Measurements from ENCODE around the gene NCKAP5L.

NCKAP5L gene

GRCh38 chr12:49748800-49749199 is 79.4 kb downstream of the NCKAP5L start:
- Histone ChIP-seq H3K9me3 (ENCODE audit: control insufficient read depth, insufficient read depth, low read length) (no peaks in the 10 kb centered on the region), H3K36me3 (ENCODE audit: insufficient read depth, low read length) (peaks cover 20% of the 10 kb centered on the region), H3K4me1 (ENCODE audit: insufficient read depth, low read length) (peaks cover 25% of the 10 kb centered on the region), H3K9ac (ENCODE audit: low read depth, low read length) (no peak overlapping the region)

- H3K36me3 ChIP-seq (ENCODE audit: insufficient read depth, low read length) = peaks cover 18% of the 10 kb centered on the region
- peaks cover 25% of the 10 kb centered on the region for H3K4me1 ChIP-seq (ENCODE audit: insufficient read depth, low read length)
- no peak overlapping the region for H3K9ac ChIP-seq (ENCODE audit: low read depth, low read length)
- no peaks in the 10 kb centered on the region for H3K9me3 ChIP-seq (ENCODE audit: control insufficient read depth, insufficient read depth, low read length)
Measured at GRCh38 chr12:49748306-49748705, 79.9 kb downstream of the NCKAP5L start.

- Histone ChIP-seq H3K9ac (ENCODE audit: low read depth, low read length) (no peak overlapping the region), H3K36me3 (ENCODE audit: insufficient read depth, low read length) (peaks cover 8% of the 10 kb centered on the region; the same call in 1 of the 2 replicates), H3K9me3 (ENCODE audit: control insufficient read depth, insufficient read depth, low read length) (no peaks in the 10 kb centered on the region), H3K4me1 (ENCODE audit: insufficient read depth, low read length) (peaks cover 13% of the 10 kb centered on the region; the same call in 1 of the 2 replicates)
Measured at GRCh38 chr12:49744363-49744885, 83.8 kb downstream of the NCKAP5L start.

- Histone ChIP-seq H3K36me3 (ENCODE audit: insufficient read depth, low read length) (peaks cover 5% of the 10 kb centered on the region; the same call in 1 of the 2 replicates), H3K4me1 (ENCODE audit: insufficient read depth, low read length) (peaks cover 3% of the 10 kb centered on the region; the same call in 1 of the 2 replicates), H3K9me3 (ENCODE audit: control insufficient read depth, insufficient read depth, low read length) (no peaks in the 10 kb centered on the region), H3K9ac (ENCODE audit: low read depth, low read length) (peak overlapping the region; percentile 77)
Measured at GRCh38 chr12:49741882-49742620, 86.2 kb downstream of the NCKAP5L start.

All from ES-I3 (cell line).